Measurements from ENCODE around the gene TFDP2. TPM values are rescaled to one million over a fixed set of nuclear protein-coding genes. Genes with fewer than 3 reads are reported as not detected.

The TFDP2 gene
- total RNA-seq, 1 experiment from 2014 or later = 48.2 TPM

DNA sequence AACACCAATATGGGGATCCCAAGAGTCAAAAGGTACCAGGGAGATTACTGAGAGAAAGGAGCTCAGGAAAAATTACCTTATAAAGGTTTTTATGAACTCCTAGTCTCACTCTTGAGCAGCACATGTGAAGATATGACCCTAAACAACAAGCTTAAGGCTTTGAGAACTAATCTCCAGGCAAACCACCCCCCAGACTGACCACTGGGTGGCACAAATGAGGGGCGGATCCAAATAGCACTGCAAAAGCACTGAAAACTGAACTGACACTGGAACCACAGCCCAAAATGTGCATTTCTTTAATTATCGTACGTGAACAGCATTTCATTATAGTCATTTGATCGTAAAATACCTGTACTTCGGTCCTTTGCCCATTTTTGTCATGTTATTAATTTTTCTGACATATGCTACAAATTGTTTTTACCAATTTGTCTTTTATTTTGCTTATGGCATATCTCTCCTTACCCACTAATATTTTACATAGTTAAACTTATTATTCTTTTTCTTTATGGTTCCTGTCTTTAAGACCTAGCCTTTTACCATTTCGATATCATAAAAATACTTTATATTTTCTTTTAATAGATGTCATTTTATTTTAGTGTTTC is 31.5 kb upstream of the TFDP2 start:
- TF ChIP-seq, protein P1, sequence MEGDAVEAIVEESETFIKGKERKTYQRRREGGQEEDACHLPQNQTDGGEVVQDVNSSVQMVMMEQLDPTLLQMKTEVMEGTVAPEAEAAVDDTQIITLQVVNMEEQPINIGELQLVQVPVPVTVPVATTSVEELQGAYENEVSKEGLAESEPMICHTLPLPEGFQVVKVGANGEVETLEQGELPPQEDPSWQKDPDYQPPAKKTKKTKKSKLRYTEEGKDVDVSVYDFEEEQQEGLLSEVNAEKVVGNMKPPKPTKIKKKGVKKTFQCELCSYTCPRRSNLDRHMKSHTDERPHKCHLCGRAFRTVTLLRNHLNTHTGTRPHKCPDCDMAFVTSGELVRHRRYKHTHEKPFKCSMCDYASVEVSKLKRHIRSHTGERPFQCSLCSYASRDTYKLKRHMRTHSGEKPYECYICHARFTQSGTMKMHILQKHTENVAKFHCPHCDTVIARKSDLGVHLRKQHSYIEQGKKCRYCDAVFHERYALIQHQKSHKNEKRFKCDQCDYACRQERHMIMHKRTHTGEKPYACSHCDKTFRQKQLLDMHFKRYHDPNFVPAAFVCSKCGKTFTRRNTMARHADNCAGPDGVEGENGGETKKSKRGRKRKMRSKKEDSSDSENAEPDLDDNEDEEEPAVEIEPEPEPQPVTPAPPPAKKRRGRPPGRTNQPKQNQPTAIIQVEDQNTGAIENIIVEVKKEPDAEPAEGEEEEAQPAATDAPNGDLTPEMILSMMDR (conservative IDR thresholded peaks at IDR 0.05) = peak; percentile 58; the same call in 1 of the 2 replicates
- TF ChIP-seq EZH2 (IDR thresholded peaks at IDR 0.05; ENCODE audit: low read depth) = no peak
- H3K27ac ChIP-seq = no peak overlapping the region
- CTCF ChIA-PET = interaction anchor here (0.6 to 0.9 kb wide), 4 partner anchors 99 to 331 kb away, joined by 3 to 6 read pairs (median 3); no protein-coding TSS in a partner anchor
- POLR2A ChIA-PET (ENCODE audit: unreplicated experiment) = interaction anchor here (0.7 kb wide), 1 partner anchor 15 kb away, joined by 4 read pairs; no protein-coding TSS in a partner anchor
- no peak overlapping the region for H3K4me3 ChIP-seq
- no peaks in the 10 kb centered on the region for H3K4me1 ChIP-seq (replicated peaks; ENCODE audit: insufficient read depth)
- no peaks in the 10 kb centered on the region for H3K9me2 ChIP-seq (ENCODE audit: insufficient read depth)
- no peaks in the 10 kb centered on the region for H3K79me2 ChIP-seq (ENCODE audit: low read depth)
- peak in 1 of 2 experiments; percentile 13 for DNase-seq
- no peaks in the 10 kb centered on the region for H3F3A ChIP-seq (ENCODE audit: insufficient read depth, low read depth)
- no peak overlapping the region for H2AFZ ChIP-seq
- no peaks in the 10 kb centered on the region for H4K20me1 ChIP-seq (ENCODE audit: insufficient read depth)
- H3K9me3 ChIP-seq (ENCODE audit: insufficient read depth, low read depth) = no peaks in the 10 kb centered on the region
- intact Hi-C loops (cut with micrococcal nuclease; ENCODE audit: unreplicated experiment) = loop anchor here (1.0 kb wide), 1 partner anchor 99 kb away; no protein-coding TSS in a partner anchor
- H3K4me2 ChIP-seq = no peak overlapping the region
- H3K36me3 ChIP-seq (ENCODE audit: low read depth) = no peaks in the 10 kb centered on the region; the same call in 1 of the 2 replicates
- no TSS peak for BruUV-seq (replicated peaks)
- no peaks in the 10 kb centered on the region for H3K27me3 ChIP-seq (ENCODE audit: insufficient read depth, low read depth)

DNA sequence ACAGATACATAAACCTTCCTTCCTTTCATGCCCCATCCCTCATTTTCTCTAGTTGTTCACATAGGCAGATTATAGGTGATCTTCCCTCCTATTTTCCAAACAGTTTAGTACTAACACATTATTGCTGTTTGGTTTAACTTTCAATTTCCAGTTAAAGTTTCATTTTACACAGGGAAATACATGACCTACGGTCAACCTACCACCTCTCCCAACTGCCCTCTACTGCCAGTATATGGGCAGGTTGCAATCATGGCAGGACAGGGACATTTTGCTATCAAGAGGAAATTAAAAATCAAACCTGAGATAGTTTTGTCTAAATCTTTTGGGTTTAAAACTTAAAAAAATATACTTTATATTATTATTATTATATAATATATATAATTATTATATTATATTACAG is 26.1 kb upstream of the TFDP2 start:
- no peaks in the 10 kb centered on the region for H3F3A ChIP-seq (ENCODE audit: insufficient read depth, low read depth)
- BruUV-seq (replicated peaks) = no TSS peak
- no peak overlapping the region for H2AFZ ChIP-seq
- no peak overlapping the region for H3K4me2 ChIP-seq
- H4K20me1 ChIP-seq (ENCODE audit: insufficient read depth) = no peaks in the 10 kb centered on the region
- CTCF ChIA-PET = no interaction called here
- POLR2A ChIA-PET (ENCODE audit: unreplicated experiment) = no interaction called here
- H3K36me3 ChIP-seq (ENCODE audit: low read depth) = no peaks in the 10 kb centered on the region
- H3K9me2 ChIP-seq (ENCODE audit: insufficient read depth) = no peaks in the 10 kb centered on the region
- H3K27me3 ChIP-seq (ENCODE audit: insufficient read depth, low read depth) = no peaks in the 10 kb centered on the region
- no peak overlapping the region for H3K27ac ChIP-seq
- H3K79me2 ChIP-seq (ENCODE audit: low read depth) = no peaks in the 10 kb centered on the region
- intact Hi-C loops (cut with micrococcal nuclease; ENCODE audit: unreplicated experiment) = no loop called here
- TF ChIP-seq, protein P1 (conservative IDR thresholded peaks at IDR 0.05) = no peak
- no peak for TF ChIP-seq EZH2 (IDR thresholded peaks at IDR 0.05; ENCODE audit: low read depth)
- H3K4me1 ChIP-seq (replicated peaks; ENCODE audit: insufficient read depth) = no peaks in the 10 kb centered on the region
- no peak overlapping the region for H3K4me3 ChIP-seq
- H3K9me3 ChIP-seq (ENCODE audit: insufficient read depth, low read depth) = no peaks in the 10 kb centered on the region
- no peak for DNase-seq

DNA sequence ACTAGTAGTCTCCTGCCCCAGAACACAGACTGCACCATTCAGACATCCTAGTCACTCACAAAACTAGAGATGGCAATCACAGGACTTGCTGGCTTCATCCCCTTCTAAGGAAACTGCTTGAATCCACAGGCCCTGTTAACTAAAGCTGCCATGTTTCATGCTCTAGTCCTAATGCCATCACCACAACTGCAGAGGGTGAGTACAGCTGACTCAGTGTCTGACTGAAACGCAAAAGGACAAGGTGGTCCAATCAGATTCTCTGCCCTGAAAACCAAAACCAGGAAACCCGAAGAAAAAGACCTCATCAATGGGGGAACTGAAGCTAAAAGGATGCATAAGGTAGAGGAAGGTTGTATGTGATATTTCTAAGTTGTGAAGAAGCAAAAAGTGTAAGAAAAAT is 25.2 kb upstream of the TFDP2 start:
- ChIA-PET POLR2A (ENCODE audit: unreplicated experiment) (no interaction called here), CTCF (no interaction called here)
- no peaks in the 10 kb centered on the region for H3K9me3 ChIP-seq (ENCODE audit: insufficient read depth, low read depth)
- no peak overlapping the region for H3K27ac ChIP-seq
- no TSS peak for BruUV-seq (replicated peaks)
- H3K4me2 ChIP-seq = no peak overlapping the region
- no peaks in the 10 kb centered on the region for H3K9me2 ChIP-seq (ENCODE audit: insufficient read depth)
- no peak for TF ChIP-seq EZH2 (IDR thresholded peaks at IDR 0.05; ENCODE audit: low read depth)
- TF ChIP-seq, protein P1 (conservative IDR thresholded peaks at IDR 0.05) = no peak
- no peaks in the 10 kb centered on the region for H3K79me2 ChIP-seq (ENCODE audit: low read depth)
- H3K36me3 ChIP-seq (ENCODE audit: low read depth) = no peaks in the 10 kb centered on the region
- no peak overlapping the region for H2AFZ ChIP-seq
- no peaks in the 10 kb centered on the region for H3F3A ChIP-seq (ENCODE audit: insufficient read depth, low read depth)
- no peak for DNase-seq
- no peaks in the 10 kb centered on the region for H4K20me1 ChIP-seq (ENCODE audit: insufficient read depth)
- intact Hi-C loops (cut with micrococcal nuclease; ENCODE audit: unreplicated experiment) = no loop called here
- H3K4me3 ChIP-seq = no peak overlapping the region
- no peaks in the 10 kb centered on the region for H3K4me1 ChIP-seq (replicated peaks; ENCODE audit: insufficient read depth)
- no peaks in the 10 kb centered on the region for H3K27me3 ChIP-seq (ENCODE audit: insufficient read depth, low read depth)
